Measurements from ENCODE around the gene SLC8B1. TPM values are rescaled to one million over a fixed set of nuclear protein-coding genes. Genes with fewer than 3 reads are reported as not detected.

Gene SLC8B1
- total RNA-seq: 10 to 100 TPM; 13.3 to 15.0 TPM

GRCh38 chr12:113334786-113335539 lies at the start of gene SLC8B1:
SLC8B1 (minus strand) TSS chr12:113335109; CDS start chr12:113332878, 2,231 bp downstream.
- ChIA-PET POLR2A (interaction anchor here (0.6 to 1.1 kb wide), 5 partner anchors 24 to 151 kb away, joined by 3 to 8 read pairs (median 4); partner anchors contain the start of gene PLBD2), CTCF (interaction anchor here (0.6 to 1.4 kb wide), 3 partner anchors 12 to 19 kb away, joined by 3 to 4 read pairs (median 3); no protein-coding TSS in a partner anchor)

- CTCF ChIA-PET: no interaction called here
- POLR2A ChIA-PET: interaction anchor here (0.5 kb wide), 1 partner anchor 10 kb away, joined by 3 read pairs; no protein-coding TSS in a partner anchor
Observed at GRCh38 chr12:113382206-113382605, 47.3 kb upstream of the SLC8B1 start.

- CTCF ChIA-PET: no interaction called here
- POLR2A ChIA-PET: no interaction called here
Observed at GRCh38 chr12:113381220-113381619, 46.3 kb upstream of the SLC8B1 start.

GRCh38 chr12:113378291-113378690 lies 43.4 kb upstream of the SLC8B1 start:
- POLR2A ChIA-PET: no interaction called here
- CTCF ChIA-PET: no interaction called here

- CTCF ChIA-PET: interaction anchor here (0.6 kb wide), 1 partner anchor 178 kb away, joined by 3 read pairs; no protein-coding TSS in a partner anchor
- POLR2A ChIA-PET: no interaction called here
Observed at GRCh38 chr12:113374823-113375428, 40.0 kb upstream of the SLC8B1 start.

- ChIA-PET POLR2A (no interaction called here), CTCF (no interaction called here)
Observed at GRCh38 chr12:113373969-113374368, 39.1 kb upstream of the SLC8B1 start.

GRCh38 chr12:113373440-113373839 lies 38.5 kb upstream of the SLC8B1 start:
- ChIA-PET POLR2A (no interaction called here), CTCF (no interaction called here)

- ChIA-PET CTCF (no interaction called here), POLR2A (no interaction called here)
Observed at GRCh38 chr12:113372371-113372770, 37.5 kb upstream of the SLC8B1 start.

- ChIA-PET CTCF (no interaction called here), POLR2A (no interaction called here)
Observed at GRCh38 chr12:113371808-113372207, 36.9 kb upstream of the SLC8B1 start.

- ChIA-PET POLR2A (no interaction called here), CTCF (no interaction called here)
Observed at GRCh38 chr12:113370923-113371682, 36.2 kb upstream of the SLC8B1 start.

- CTCF ChIA-PET: no interaction called here
- POLR2A ChIA-PET: no interaction called here
Observed at GRCh38 chr12:113369391-113369985, 34.6 kb upstream of the SLC8B1 start.

GRCh38 chr12:113368331-113368730 lies 33.4 kb upstream of the SLC8B1 start:
- ChIA-PET CTCF (no interaction called here), POLR2A (no interaction called here)

- POLR2A ChIA-PET: no interaction called here
- CTCF ChIA-PET: interaction anchor here (0.6 kb wide), 1 partner anchor 267 kb away, joined by 3 read pairs; no protein-coding TSS in a partner anchor
Observed at GRCh38 chr12:113366827-113367226, 31.9 kb upstream of the SLC8B1 start.

- ChIA-PET CTCF (no interaction called here), POLR2A (no interaction called here)
Observed at GRCh38 chr12:113365639-113366395, 30.9 kb upstream of the SLC8B1 start.

- ChIA-PET POLR2A (no interaction called here), CTCF (no interaction called here)
Observed at GRCh38 chr12:113364698-113365097, 29.8 kb upstream of the SLC8B1 start.

- ChIA-PET CTCF (no interaction called here), POLR2A (no interaction called here)
Observed at GRCh38 chr12:113361574-113362370, 26.9 kb upstream of the SLC8B1 start.

- CTCF ChIA-PET: no interaction called here
- POLR2A ChIA-PET: no interaction called here
Observed at GRCh38 chr12:113359939-113360748, 25.2 kb upstream of the SLC8B1 start.
